NCI-H226 (cell line): ENCODE results near the gene RBBP8.

ENCODE experiments used
- DNase-seq: peaks from one replicate; pipeline ENCODE4 v3.0.0-alpha.2; 2015

Gene RBBP8

GRCh38 chr18:23003289-23003688 is 70.2 kb downstream of the RBBP8 start:
- no peak for DNase-seq

- DNase-seq: no peak
Observed at GRCh38 chr18:23012249-23012648, 79.1 kb downstream of the RBBP8 start.

- no peak for DNase-seq
Observed at GRCh38 chr18:23020555-23021294, 87.6 kb downstream of the RBBP8 start.

DNA sequence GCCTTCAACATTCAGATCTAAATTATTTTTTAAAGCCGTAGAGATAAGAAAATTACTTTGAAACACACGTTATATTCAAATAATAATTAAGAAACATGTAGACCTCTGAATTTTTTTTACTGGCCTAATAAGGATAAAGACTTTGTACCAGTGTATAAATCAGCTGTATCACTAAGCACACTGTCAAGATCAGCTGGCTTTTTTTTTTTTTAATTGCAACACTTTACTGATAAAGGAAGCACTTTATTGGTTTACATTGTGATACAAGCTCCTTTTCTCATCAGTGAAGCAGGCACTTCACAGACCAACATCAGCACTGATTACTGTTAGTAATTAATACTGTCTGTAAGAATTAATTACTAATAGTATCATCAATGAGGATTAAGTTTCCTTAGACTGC is 88.5 kb downstream of the RBBP8 start:
- no peak for DNase-seq

GRCh38 chr18:23032030-23032582 is 99.0 kb downstream of the RBBP8 start:
- peak; percentile 61 for DNase-seq

GRCh38 chr18:23033056-23033455 is 99.9 kb downstream of the RBBP8 start:
- no peak for DNase-seq

- peak; percentile 5 for DNase-seq
Observed at GRCh38 chr18:23036660-23037201, 103.6 kb downstream of the RBBP8 start.

GRCh38 chr18:23037646-23038045 is 104.5 kb downstream of the RBBP8 start:
- DNase-seq: no peak

DNA sequence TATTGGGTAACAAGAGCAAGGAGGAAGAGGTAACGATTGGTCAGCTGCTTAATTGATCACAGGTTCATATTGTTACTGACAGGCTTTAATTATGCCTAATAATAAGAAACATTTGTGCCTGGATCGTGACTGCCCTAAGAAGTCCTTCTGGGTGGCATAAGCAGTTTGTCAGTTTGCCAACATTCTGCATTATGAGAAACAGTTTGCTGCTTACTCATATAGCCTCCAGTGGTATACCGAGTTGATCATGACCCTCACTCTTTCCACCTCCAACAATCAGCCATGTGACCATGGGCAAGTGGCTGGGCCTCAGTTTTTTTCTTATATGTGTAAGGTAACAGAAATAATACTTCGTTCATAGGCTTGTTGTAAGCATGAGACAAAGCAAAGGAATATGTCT is 105.6 kb downstream of the RBBP8 start:
- DNase-seq: peak; percentile 30

DNA sequence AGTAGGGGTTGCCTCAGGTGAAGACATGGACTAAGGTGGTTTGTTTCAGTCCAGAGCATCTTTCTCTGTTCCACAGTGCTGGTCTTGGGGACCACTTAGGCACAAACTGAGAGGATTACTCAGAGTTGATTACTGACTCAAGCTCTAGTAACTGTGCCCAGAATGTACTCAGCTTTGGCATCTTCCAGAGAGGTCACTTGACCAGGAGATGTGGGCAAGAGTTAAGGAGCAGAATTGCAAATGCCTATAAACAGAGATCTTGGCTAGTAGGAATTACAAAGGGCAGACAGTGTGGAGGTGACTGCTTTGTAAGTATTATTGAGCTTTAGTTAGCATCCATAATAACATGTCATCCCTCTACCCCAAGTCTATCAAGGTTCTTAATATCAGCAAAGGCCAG is 109.0 kb downstream of the RBBP8 start:
- DNase-seq: no peak

- DNase-seq: no peak
Observed at GRCh38 chr18:23043803-23044376, 110.8 kb downstream of the RBBP8 start.

DNA sequence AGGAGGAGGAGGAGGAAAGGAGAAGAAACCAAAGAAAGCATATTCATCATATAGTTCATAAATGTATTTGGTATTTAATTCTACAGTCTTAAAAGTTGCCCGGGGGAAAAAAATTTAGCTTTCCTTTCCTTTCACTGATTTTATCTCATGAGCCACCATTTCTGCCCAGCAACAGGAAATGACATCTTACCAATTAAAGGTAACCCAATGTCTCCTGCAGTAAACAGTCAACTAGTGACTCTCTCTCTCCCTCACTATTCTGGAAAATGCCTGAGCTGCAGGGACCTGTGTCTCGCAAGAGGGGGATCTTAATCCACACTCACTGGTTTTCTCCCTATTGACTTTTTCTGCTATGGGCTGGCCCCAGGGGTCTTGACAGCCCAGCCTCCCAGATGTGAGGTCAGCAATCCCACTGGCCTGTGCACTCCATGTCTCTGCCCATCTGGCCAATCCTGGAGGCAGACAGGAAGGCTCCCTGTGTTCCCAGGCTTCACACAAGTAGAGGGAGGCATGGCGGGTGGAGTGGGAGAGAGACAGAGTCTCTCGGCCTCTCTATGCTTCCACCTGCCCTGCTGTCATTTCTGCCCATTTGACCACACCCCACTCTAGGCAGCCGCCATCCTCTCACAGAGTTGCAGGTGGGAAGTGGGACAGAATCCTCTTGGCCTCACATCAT is 116.7 kb downstream of the RBBP8 start:
- DNase-seq: no peak

- DNase-seq: peak; percentile 40
Observed at GRCh38 chr18:23053776-23054457, 120.8 kb downstream of the RBBP8 start.

DNA sequence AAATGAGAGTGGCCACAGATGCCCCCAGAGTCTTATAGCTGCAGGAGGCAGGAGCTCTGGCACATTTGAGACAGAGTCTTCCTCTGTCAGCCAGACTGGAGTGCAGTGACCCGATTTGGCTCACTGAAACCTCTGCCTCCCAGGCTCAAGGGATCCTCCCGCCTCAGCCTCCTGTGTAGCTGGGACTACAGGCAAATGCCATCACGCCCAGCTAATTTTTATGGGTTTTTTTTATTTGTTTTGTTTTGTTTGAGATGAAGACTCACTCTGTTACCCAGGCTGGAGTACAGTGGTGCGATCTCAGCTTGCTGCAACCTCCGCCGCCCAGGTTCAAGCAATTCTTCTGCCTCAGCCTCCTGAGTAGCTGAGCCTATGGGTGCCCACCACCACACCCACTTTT is 121.4 kb downstream of the RBBP8 start:
- no peak for DNase-seq

DNA sequence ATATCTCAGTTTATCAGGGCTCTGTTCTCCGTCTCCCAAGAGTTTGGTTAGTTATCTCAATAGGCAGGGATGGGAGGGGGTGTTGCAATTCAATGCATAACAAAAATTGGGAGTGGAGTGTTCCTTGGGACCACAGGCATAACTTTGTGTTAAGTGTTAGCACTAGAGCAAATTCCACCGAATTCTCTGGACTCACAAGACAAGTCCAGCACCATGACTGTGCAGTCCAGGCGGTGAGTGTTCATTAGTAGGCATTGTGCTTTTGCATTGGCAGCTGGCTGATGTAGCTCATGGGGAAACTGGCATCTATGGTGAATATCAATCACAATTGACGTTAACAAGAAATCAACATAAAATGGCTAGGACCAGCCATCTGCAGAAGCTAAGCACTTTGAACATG is 123.2 kb downstream of the RBBP8 start:
- no peak for DNase-seq

GRCh38 chr18:23057096-23057495 is 124.0 kb downstream of the RBBP8 start:
- no peak for DNase-seq

GRCh38 chr18:23058746-23059415 is 125.8 kb downstream of the RBBP8 start:
- no peak for DNase-seq

DNA sequence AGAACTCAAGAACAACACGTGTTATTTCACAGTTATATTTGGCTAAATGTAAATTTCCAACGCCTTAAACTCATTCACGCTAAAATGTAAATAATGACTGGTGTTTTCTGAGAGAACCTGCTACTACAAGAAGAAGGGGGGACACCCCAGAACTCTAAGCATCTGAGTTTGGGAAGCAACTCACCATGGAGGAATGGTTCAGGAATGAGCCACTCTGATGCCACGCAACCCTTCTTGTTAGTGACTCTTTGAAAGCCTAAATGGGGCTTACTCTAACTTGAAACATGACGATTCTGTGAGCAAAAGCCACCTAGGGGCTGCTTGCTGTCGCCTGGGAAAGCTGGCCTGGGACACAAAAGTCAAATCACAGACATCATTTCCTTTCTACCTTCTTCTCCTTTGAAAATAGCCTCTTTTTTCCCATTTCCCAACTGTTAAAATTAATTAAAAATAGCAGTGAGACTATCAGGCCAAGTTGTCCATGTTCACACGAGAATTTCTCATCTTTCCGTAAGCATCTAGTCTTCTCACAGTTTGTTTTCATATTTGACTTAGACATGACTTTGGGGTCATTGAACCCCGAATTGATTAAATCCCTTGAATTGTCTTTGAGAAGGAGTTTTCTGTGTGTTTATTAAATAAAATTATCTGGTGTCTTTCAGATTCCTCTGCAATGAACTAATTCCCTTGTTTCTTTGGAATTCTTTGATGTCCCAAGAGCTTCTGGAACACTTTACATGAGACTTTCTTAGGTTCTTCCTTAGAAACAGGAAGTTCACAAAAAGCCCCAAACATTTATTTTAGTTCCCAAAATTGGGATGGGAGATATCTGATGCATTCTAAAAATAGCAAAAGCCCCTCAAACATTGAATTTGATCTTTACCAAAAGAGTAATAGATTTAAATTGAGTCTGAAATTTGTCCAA is 126.7 kb downstream of the RBBP8 start:
- no peak for DNase-seq

- no peak for DNase-seq
Observed at GRCh38 chr18:23062011-23062410, 128.9 kb downstream of the RBBP8 start.

GRCh38 chr18:23063502-23063901 is 130.4 kb downstream of the RBBP8 start:
- no peak for DNase-seq

- DNase-seq: no peak
Observed at GRCh38 chr18:23065234-23065806, 132.2 kb downstream of the RBBP8 start.
